ENCODE measurements around the gene KCNC4.

Gene KCNC4

DNA sequence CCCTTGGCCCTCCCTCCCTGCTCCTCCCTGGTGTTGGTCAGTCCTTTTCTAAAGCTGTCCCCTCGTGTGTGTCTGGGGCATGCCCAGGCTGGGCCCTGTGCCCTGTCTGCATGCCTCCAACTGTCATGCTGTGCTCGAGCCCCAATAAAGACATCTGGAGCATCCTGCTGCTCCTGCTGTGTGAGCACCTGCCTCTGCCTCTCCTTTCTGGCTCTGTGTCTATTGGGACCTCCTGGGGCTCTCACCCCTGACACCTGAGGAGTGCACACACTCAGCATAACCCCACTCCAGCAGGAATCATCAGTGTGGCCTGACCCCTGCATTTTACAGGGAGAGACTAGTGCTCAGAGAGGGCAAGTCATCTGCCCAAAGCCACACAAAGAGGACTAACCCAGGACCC lies 23.7 kb downstream of the KCNC4 start:
- DNase-seq = no peak

DNA sequence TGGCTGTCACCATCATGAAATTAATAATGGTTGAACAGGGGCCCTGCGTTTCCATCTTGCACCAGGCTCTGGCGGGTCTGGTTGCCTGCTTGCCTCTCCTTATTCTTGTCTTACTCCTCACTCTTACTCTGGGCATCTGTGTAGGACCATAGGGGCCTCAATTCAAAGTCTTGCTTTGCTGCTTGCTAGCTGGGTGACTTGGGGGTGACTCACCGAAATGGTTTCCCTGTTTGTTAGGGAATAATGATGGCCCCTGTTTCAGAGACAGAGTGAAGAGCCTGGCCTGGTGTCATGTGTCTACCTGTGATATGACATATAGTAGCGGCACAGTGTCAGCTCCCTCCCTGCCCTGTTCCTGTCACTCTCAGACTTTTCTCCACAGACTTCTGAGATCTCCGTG lies 24.6 kb downstream of the KCNC4 start:
- no peak for DNase-seq

DNA sequence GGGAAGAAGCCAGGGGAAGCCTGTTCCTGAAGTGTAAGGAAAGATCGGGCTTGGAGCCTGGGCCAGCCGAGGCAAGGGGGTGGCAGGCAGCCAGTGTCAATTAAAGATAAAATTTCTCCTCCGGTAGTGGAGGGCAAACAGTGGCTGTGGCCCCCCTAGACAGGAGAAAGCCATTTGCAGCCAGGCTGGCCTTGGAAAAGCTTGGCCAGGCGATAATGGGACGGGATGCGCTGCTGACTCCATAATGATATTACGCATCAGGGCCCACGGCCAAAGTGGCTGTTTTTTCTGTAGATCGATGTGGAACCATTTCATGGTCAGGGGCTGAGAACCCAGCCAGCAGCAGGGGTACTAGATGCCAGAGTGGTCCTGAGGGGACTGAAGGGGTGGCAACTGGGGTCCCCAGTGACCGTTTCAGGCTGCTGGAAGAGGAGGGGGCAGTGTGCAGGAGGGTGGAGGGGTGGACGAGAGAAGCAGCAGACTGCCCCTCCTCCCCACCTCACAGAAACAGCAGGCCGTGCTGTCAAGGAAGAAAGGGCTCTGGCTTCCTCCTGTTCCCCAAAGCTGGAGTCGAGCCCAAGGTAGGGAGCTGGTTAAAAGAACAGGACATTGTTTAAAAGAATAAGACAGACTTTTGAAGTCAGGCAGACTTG lies 25.2 kb downstream of the KCNC4 start:
- DNase-seq = no peak

- DNase-seq = no peak
Measured at GRCh38 chr1:110235834-110236682, 25.9 kb downstream of the KCNC4 start.

- DNase-seq = no peak
Measured at GRCh38 chr1:110237386-110238152, 27.5 kb downstream of the KCNC4 start.

GRCh38 chr1:110239441-110240430 lies 29.6 kb downstream of the KCNC4 start:
- no peak for DNase-seq

DNA sequence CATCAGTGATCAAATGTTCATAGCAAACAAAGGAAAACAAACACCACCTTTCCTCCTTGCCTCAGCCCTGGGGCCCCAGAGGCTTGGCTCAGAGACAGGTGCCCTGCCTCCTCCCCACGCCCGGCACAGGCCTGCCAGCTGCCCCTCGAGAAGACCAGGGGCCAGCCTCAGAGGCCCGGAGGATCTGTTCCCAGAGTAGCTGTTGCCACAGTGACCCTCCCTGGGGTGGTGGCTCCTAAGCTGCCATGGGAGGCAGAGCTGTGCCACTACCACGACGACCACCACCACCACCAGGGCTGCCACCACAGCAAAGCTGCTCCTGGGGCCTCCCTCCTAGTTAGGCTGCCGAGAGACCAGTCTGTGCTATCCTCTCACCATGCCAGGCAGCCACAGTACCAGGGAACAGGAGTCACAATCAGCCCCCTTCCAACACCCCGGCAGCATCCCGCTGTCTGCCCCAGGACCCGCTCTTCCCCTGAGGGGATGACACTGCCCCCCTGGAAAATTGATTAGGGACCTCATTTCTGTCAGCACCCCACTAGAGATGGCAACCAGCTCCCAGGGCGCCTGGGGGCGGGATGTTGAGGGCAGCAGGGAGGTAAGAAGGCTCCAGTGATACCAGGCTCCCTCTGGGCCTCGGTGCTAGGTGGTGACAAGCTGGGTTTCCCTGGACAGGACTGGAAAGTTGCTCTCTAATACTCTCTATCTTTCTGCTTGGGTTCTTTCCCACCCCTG lies 30.5 kb downstream of the KCNC4 start:
- no peak for DNase-seq

- no peak for DNase-seq
Measured at GRCh38 chr1:110241516-110241915, 31.4 kb downstream of the KCNC4 start.

DNA sequence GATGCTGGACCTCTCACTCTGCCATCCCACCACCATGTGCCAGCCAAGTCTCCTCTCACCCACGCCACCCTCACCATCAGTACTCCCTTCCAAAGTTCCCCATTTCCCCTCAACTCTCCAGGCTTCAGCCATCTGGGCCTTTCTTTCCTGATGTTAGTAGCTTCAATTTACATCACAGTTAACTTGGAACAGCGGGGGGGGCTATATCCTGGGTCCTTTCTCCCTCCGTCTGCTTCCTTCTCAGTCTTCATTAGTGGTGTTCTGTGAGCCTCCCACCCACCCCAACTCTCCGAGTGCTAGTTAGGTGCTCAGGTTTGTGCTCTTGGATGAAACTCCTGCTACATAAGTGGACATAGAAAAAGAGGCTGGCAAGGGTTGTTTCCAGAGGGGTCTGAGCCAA lies 31.9 kb downstream of the KCNC4 start:
- DNase-seq = no peak

GRCh38 chr1:110242731-110243130 lies 32.6 kb downstream of the KCNC4 start:
- DNase-seq = no peak

- DNase-seq = no peak
Measured at GRCh38 chr1:110243146-110243545, 33.0 kb downstream of the KCNC4 start.

- no peak for DNase-seq
Measured at GRCh38 chr1:110243574-110243973, 33.5 kb downstream of the KCNC4 start.

- no peak for DNase-seq
Measured at GRCh38 chr1:110245876-110246620, 35.9 kb downstream of the KCNC4 start.

DNA sequence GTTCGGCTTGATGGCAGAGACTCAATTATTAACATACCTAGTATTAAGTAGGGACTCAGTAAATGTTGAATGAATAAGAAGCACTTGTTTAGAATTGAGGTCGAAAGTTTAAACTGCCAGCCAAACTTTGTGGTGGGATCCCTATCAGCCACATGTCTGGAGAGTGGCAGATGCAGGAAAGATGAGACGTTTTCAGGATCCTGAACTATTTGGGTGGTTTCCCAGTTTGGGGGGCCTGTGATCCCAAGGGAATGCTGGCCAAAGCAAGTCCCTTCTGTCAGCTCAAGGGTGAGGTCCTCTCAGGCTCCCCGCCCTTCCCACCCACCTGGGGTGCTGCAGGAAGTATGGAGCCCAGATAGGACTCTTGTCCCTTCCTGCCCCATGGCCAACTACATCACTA lies 38.6 kb downstream of the KCNC4 start:
- DNase-seq = no peak

DNA sequence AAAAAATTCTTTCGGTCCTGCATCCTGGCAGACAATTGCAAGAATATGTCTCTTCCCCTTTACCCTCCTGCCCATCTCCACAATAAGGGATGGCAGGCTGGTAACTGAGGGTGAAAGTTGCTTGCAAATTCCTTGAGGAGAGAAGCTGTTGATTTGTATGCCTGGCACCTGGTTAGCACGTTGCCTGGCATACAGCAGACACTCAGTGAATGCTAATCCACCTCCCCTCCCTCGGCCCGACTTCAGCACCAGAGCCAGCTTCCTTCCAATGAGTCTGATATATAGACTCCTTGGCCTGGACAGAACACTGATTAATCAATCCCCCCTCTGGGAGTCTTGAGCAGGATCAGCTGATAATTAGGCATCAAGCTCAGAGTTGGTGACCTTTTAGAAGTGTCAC lies 39.1 kb downstream of the KCNC4 start:
- DNase-seq = no peak

- no peak for DNase-seq
Measured at GRCh38 chr1:110250008-110250407, 39.9 kb downstream of the KCNC4 start.

- DNase-seq = no peak
Measured at GRCh38 chr1:110250749-110251148, 40.6 kb downstream of the KCNC4 start.

DNA sequence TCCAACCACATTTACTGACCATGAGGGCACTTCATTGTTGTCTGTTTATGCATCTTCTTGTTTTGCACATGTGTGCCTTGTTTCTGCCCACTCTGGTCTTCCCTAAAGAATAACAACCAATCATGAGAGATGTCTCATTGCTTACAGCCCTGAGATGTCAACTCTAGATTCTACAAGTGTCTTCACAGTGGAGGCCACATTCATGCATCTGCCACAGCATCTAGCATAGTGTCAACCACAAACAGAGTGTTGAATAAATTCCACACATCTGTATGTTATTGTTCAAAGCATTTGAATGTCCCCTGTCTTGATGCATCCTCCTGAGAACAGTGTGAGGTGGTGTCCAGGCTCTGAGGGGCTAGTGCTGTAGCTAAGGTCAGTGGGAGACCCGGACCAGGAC lies 43.1 kb downstream of the KCNC4 start:
- no peak for DNase-seq

DNA sequence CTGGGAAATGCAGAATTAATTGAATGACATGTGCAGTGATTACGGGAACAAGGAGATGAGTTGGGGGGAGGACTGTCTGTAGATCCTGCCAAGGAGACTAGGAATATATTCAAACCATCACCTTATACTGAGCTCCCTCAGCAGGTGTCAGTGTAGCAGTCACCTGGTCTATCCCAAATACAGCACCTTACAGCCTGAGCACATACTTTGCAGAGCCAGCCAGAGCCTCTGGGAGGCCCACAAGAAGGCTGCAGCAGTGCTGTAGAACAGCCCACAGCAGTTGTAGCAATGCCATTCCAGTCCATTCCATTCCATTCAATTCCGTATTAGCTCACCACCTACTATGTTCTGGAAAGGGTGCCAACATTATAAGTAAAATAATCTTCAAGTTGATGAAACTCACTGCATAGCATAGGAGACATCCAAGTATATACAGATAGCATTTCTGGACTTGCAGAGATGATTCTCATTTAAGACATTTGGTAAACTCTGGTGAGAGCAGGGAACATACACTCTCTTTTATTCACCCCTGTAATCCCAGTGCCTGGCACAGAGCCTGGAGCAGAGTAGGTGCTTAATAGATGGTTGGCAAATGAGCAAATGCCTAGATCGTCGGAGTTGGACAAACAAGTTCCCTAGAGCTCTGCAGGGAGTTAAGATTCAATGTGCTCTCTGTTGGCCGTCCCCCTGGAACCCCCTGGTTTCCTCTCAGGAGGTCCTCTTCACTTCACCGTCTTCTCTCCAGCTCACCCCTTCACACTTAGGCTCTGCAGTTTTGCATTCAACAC lies 44.7 kb downstream of the KCNC4 start:
- no peak for DNase-seq

DNA sequence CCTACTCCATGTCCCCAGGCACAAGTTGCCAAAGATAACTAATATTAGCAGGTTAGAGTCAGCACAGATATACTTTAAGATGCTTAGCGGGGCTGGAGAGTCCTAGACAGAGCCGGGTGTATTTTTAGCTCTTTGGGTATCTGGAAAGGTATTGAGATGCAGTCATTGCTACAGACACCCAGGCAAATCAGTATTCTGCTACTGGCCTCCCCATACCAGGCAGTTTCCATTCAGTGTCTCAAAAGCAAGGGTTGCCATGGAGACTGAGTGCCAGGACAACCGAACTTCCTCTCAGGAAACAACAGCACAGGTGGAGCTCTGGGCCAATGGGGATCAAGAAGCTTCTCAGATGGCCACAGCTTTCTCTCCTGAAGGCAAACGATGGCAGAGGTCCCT lies 45.3 kb downstream of the KCNC4 start:
- no peak for DNase-seq

All from left hindlimb (tissue), 1 donor.